KOPT-K1 (cell line): ENCODE measurements around the gene GTSF1L.

Experiments
- H3K27ac ChIP-seq: fragments of 200-600 bp; sonication (generic); 2 replicates; pipeline ENCODE4 v1.5.1; 2016; ENCODE audit warnings: antibody characterized with exemption, mild to moderate bottlenecking, low read depth, low read length; ENCODE audit not compliant: poor library complexity, severe bottlenecking
- H3K36me3 ChIP-seq: fragments of 200-600 bp; sonication (generic); 2 replicates; pipeline ENCODE4 v1.5.1; 2017; ENCODE audit warnings: antibody characterized with exemption, mild to moderate bottlenecking, low read length, moderate library complexity; ENCODE audit not compliant: insufficient read depth
- H3K9me3 ChIP-seq: fragments of 200-600 bp; sonication (generic); 2 replicates; pipeline ENCODE4 v1.5.1; 2017; ENCODE audit warnings: antibody characterized with exemption, low read length, mild to moderate bottlenecking; ENCODE audit not compliant: insufficient read depth, poor library complexity, severe bottlenecking

GTSF1L gene

GRCh38 chr20:43715044-43715443 is 11.8 kb downstream of the GTSF1L start:
- Histone ChIP-seq H3K9me3 (no peaks in the 10 kb centered on the region), H3K27ac (no peak overlapping the region), H3K36me3 (peaks cover 85% of the 10 kb centered on the region)

GRCh38 chr20:43711098-43711654 is 15.6 kb downstream of the GTSF1L start:
- Histone ChIP-seq H3K9me3 (no peaks in the 10 kb centered on the region), H3K27ac (no peak overlapping the region), H3K36me3 (peaks cover 99% of the 10 kb centered on the region)

- H3K27ac ChIP-seq, result no peak overlapping the region
- peaks cover 98% of the 10 kb centered on the region for H3K36me3 ChIP-seq
- H3K9me3 ChIP-seq, result no peaks in the 10 kb centered on the region
Measured at GRCh38 chr20:43710370-43711044, 16.3 kb downstream of the GTSF1L start.

- Histone ChIP-seq H3K9me3 (no peaks in the 10 kb centered on the region), H3K36me3 (peaks cover 98% of the 10 kb centered on the region), H3K27ac (no peak overlapping the region)
Measured at GRCh38 chr20:43702502-43702901, 24.3 kb downstream of the GTSF1L start.

- no peaks in the 10 kb centered on the region for H3K9me3 ChIP-seq
- H3K27ac ChIP-seq, result no peak overlapping the region
- peaks cover 98% of the 10 kb centered on the region for H3K36me3 ChIP-seq
Measured at GRCh38 chr20:43700627-43701026, 26.2 kb downstream of the GTSF1L start.

- no peak overlapping the region for H3K27ac ChIP-seq
- peaks cover 100% of the 10 kb centered on the region for H3K36me3 ChIP-seq
- no peaks in the 10 kb centered on the region for H3K9me3 ChIP-seq
Measured at GRCh38 chr20:43699941-43700565, 26.7 kb downstream of the GTSF1L start.

- H3K27ac ChIP-seq, result no peak overlapping the region
- H3K9me3 ChIP-seq, result no peaks in the 10 kb centered on the region
- peaks cover 97% of the 10 kb centered on the region for H3K36me3 ChIP-seq
Measured at GRCh38 chr20:43695571-43695970, 31.2 kb downstream of the GTSF1L start.

- H3K36me3 ChIP-seq, result peaks cover 97% of the 10 kb centered on the region
- H3K9me3 ChIP-seq, result no peaks in the 10 kb centered on the region
- H3K27ac ChIP-seq, result no peak overlapping the region
Measured at GRCh38 chr20:43694763-43695162, 32.0 kb downstream of the GTSF1L start.

- H3K27ac ChIP-seq, result no peak overlapping the region
- H3K36me3 ChIP-seq, result peaks cover 97% of the 10 kb centered on the region
- no peaks in the 10 kb centered on the region for H3K9me3 ChIP-seq
Measured at GRCh38 chr20:43691928-43692524, 34.8 kb downstream of the GTSF1L start.

GRCh38 chr20:43690943-43691598 is 35.7 kb downstream of the GTSF1L start:
- Histone ChIP-seq H3K36me3 (peaks cover 97% of the 10 kb centered on the region), H3K27ac (no peak overlapping the region), H3K9me3 (no peaks in the 10 kb centered on the region)

GRCh38 chr20:43689165-43689564 is 37.6 kb downstream of the GTSF1L start:
- H3K27ac ChIP-seq, result no peak overlapping the region
- H3K36me3 ChIP-seq, result peaks cover 94% of the 10 kb centered on the region
- no peaks in the 10 kb centered on the region for H3K9me3 ChIP-seq

- H3K27ac ChIP-seq, result no peak overlapping the region
- H3K36me3 ChIP-seq, result peaks cover 96% of the 10 kb centered on the region
- H3K9me3 ChIP-seq, result no peaks in the 10 kb centered on the region
Measured at GRCh38 chr20:43686820-43687219, 40.0 kb downstream of the GTSF1L start.

GRCh38 chr20:43682446-43682845 is 44.4 kb downstream of the GTSF1L start:
- H3K36me3 ChIP-seq, result peaks cover 90% of the 10 kb centered on the region
- no peak overlapping the region for H3K27ac ChIP-seq
- H3K9me3 ChIP-seq, result no peaks in the 10 kb centered on the region

- Histone ChIP-seq H3K27ac (peak overlapping the region; percentile 23), H3K36me3 (peaks cover 90% of the 10 kb centered on the region), H3K9me3 (no peaks in the 10 kb centered on the region)
Measured at GRCh38 chr20:43681991-43682410, 44.8 kb downstream of the GTSF1L start.

- Histone ChIP-seq H3K27ac (peak overlapping the region; percentile 23), H3K36me3 (peaks cover 90% of the 10 kb centered on the region), H3K9me3 (no peaks in the 10 kb centered on the region)
Measured at GRCh38 chr20:43681468-43681942, 45.3 kb downstream of the GTSF1L start.
